Testis (tissue), 2 donors: ENCODE measurements around the gene ZNF738.

Source experiments
- CTCF ChIP-seq, 3 experiments: fragments of 450-650 bp in 2 of 3; fragments of 200-600 bp in 1 of 3; sonication (generic) in 1 of 3; IDR thresholded peaks; one replicate each; pipeline ENCODE4 v1.5.1; 2016 to 2019; ENCODE audit warnings: antibody characterized with exemption in 3 of 3, mild to moderate bottlenecking in 2 of 3, moderate library complexity in 1 of 3
- POLR2A ChIP-seq: fragments of 450-650 bp; IDR thresholded peaks from one replicate; pipeline ENCODE4 v1.6.1; 2017; ENCODE audit warnings: antibody characterized with exemption, mild to moderate bottlenecking, moderate library complexity

- TF ChIP-seq CTCF (IDR thresholded peaks at IDR 0.05) (no peak), POLR2A (no peak)
Observed at GRCh38 chr19:21410166-21410565, 51.4 kb downstream of the ZNF738 start.
